Neural cell (in vitro differentiated cells): ENCODE results near the gene NFXL1. TPM values are rescaled to one million over a fixed set of nuclear protein-coding genes. Genes with fewer than 3 reads are reported as not detected.

Source experiments
- H2AFZ ChIP-seq: fragments of 200-600, 300-800 bp; sonication (generic), shearing (Covaris generic); 2 replicates; pipeline ENCODE4 v1.6.0; 2014; ENCODE audit warnings: low read depth, mild to moderate bottlenecking, antibody characterized with exemption, low read length, moderate library complexity
- H3F3A ChIP-seq: fragments of 200-600 bp; shearing (Covaris generic); 2 replicates; pipeline ENCODE4 v1.6.1; 2016; ENCODE audit warnings: mild to moderate bottlenecking, moderate library complexity, mixed read lengths, antibody characterized with exemption, low read length; ENCODE audit not compliant: insufficient read depth, poor library complexity, severe bottlenecking
- H3K27ac ChIP-seq: fragments of 200-600, 300-800 bp; sonication (generic), shearing (Covaris generic); 2 replicates; pipeline ENCODE4 v1.5.1; 2014; ENCODE audit warnings: mild to moderate bottlenecking, low read length, moderate library complexity
- H3K27me3 ChIP-seq: fragments of 300-800, 200-600 bp; sonication (generic), shearing (Covaris generic); 2 replicates; pipeline ENCODE4 v1.6.0; 2014; ENCODE audit warnings: mild to moderate bottlenecking, low read depth, low read length, moderate library complexity; ENCODE audit not compliant: insufficient read depth
- H3K36me3 ChIP-seq: fragments of 300-800, 200-600 bp; sonication (generic), shearing (Covaris generic); 2 replicates; pipeline ENCODE4 v1.5.1; 2014; ENCODE audit warnings: mild to moderate bottlenecking, antibody characterized with exemption, low read length, moderate library complexity; ENCODE audit not compliant: insufficient read depth
- H3K4me2 ChIP-seq: fragments of 300-800, 200-600 bp; sonication (generic), shearing (Covaris generic); 2 replicates; pipeline ENCODE4 v1.6.0; 2014; ENCODE audit warnings: mild to moderate bottlenecking, low read length
- H3K4me3 ChIP-seq: fragments of 300-800, 200-600 bp; sonication (generic), shearing (Covaris generic); 2 replicates; pipeline ENCODE4 v1.5.1; 2014; ENCODE audit warnings: mild to moderate bottlenecking, low read length, moderate library complexity
- H3K79me2 ChIP-seq: fragments of 200-600 bp; shearing (Covaris generic); replicated peaks from 2 replicates; pipeline ENCODE4 v1.6.0; 2014; ENCODE audit warnings: mild to moderate bottlenecking, low read length, moderate library complexity; ENCODE audit not compliant: insufficient read depth
- H3K9ac ChIP-seq: fragments of 300-800, 200-600 bp; sonication (generic), shearing (Covaris generic); 2 replicates; pipeline ENCODE4 v1.6.1; 2016; ENCODE audit warnings: mild to moderate bottlenecking, low read length, mixed read lengths
- H3K9me2 ChIP-seq: fragments of 200-600 bp; shearing (Covaris generic); 2 replicates; pipeline ENCODE4 v1.6.1; 2016; ENCODE audit warnings: mild to moderate bottlenecking, low read length, mixed read lengths; ENCODE audit not compliant: insufficient read depth
- H3K9me3 ChIP-seq: fragments of 200-600, 300-800 bp; sonication (generic), shearing (Covaris generic); 2 replicates; pipeline ENCODE4 v1.6.1; 2016; ENCODE audit warnings: mild to moderate bottlenecking, mixed run types, low read length, moderate library complexity, mixed read lengths
- H4K20me1 ChIP-seq: fragments of 200-600 bp; shearing (Covaris generic); 2 replicates; pipeline ENCODE4 v1.6.1; 2016; ENCODE audit warnings: mild to moderate bottlenecking, mixed run types; ENCODE audit not compliant: insufficient read depth
- CTCF ChIP-seq: fragments of 450-650 bp; IDR thresholded peaks from 2 replicates; pipeline ENCODE4 v1.5.1; 2014; ENCODE audit warnings: antibody characterized with exemption, mild to moderate bottlenecking, moderate library complexity; ENCODE audit not compliant: poor library complexity, severe bottlenecking
- EP300 ChIP-seq: fragments of 450-650 bp; conservative IDR thresholded peaks from 2 replicates; pipeline ENCODE4 v1.6.1; 2014; ENCODE audit warnings: antibody characterized with exemption, mild to moderate bottlenecking, moderate library complexity; ENCODE audit not compliant: poor library complexity, severe bottlenecking
- EZH2 ChIP-seq: fragments of 200-600, 300-800 bp; shearing (Covaris generic), sonication (generic); IDR thresholded peaks from 2 replicates; pipeline ENCODE4 v1.6.1; 2014; ENCODE audit warnings: antibody characterized with exemption, low read length, borderline replicate concordance, mild to moderate bottlenecking; ENCODE audit not compliant: insufficient read depth, poor library complexity, severe bottlenecking
- MXI1 ChIP-seq: fragments of 450-650 bp; conservative IDR thresholded peaks from 2 replicates; pipeline ENCODE4 v1.6.1; 2014; ENCODE audit warnings: antibody characterized with exemption, mild to moderate bottlenecking; ENCODE audit not compliant: poor library complexity, severe bottlenecking
- POLR2AphosphoS5 ChIP-seq: IDR thresholded peaks from 2 replicates; pipeline ENCODE4 v1.6.1; 2012
- RAD21 ChIP-seq: fragments of 450-650 bp; conservative IDR thresholded peaks from 2 replicates; pipeline ENCODE4 v1.6.1; 2014; ENCODE audit warnings: antibody characterized with exemption, mild to moderate bottlenecking, moderate library complexity
- REST ChIP-seq: IDR thresholded peaks from 2 replicates; pipeline ENCODE4 v1.6.1; 2012; ENCODE audit warnings: borderline replicate concordance
- SMC3 ChIP-seq: fragments of 450-650 bp; conservative IDR thresholded peaks from 2 replicates; pipeline ENCODE4 v1.6.1; 2014; ENCODE audit warnings: antibody characterized with exemption, mild to moderate bottlenecking, moderate library complexity; ENCODE audit not compliant: poor library complexity
- TAF1 ChIP-seq: IDR thresholded peaks from 2 replicates; pipeline ENCODE4 v1.6.1; 2012; ENCODE audit warnings: low read depth
- polyA plus RNA-seq: library from polyadenylated mRNA; depleted of rRNA; stranded (reverse); fragments of >200 nt; gene quantifications from 2 replicates; pipeline ENCODE4 v1.2.3, GENCODE V29; 2014

Gene NFXL1
- polyA plus RNA-seq, 1 donor from 2014 or later: 15.8 TPM

- Histone ChIP-seq H3F3A (no peaks in the 10 kb centered on the region), H3K9me3 (no peaks in the 10 kb centered on the region), H2AFZ (no peak overlapping the region), H3K4me3 (no peak overlapping the region), H4K20me1 (no peaks in the 10 kb centered on the region), H3K36me3 (no peaks in the 10 kb centered on the region), H3K9ac (no peak overlapping the region), H3K27ac (no peak overlapping the region), H3K4me2 (no peak overlapping the region), H3K27me3 (no peaks in the 10 kb centered on the region), H3K79me2 (no peaks in the 10 kb centered on the region), H3K9me2 (no peaks in the 10 kb centered on the region)
- no peak for TF ChIP-seq SMC3
- no peak for TF ChIP-seq EZH2
- TF ChIP-seq TAF1: no peak
- no peak for TF ChIP-seq RAD21
- TF ChIP-seq POLR2AphosphoS5: no peak
- no peak for TF ChIP-seq REST
- TF ChIP-seq EP300: no peak
- no peak for TF ChIP-seq CTCF
- no peak for TF ChIP-seq MXI1
Measured at GRCh38 chr4:47942081-47942819, 27.9 kb upstream of the NFXL1 start.

GRCh38 chr4:47939456-47939855, 25.1 kb upstream of the NFXL1 start:
- TF ChIP-seq SMC3 (no peak), EP300 (no peak), RAD21 (no peak), TAF1 (no peak), POLR2AphosphoS5 (no peak), CTCF (no peak), EZH2 (no peak), REST (no peak), MXI1 (no peak)
- no peak overlapping the region for H3K9ac ChIP-seq
- no peaks in the 10 kb centered on the region for H3K36me3 ChIP-seq
- H3K4me2 ChIP-seq: no peak overlapping the region
- H4K20me1 ChIP-seq: no peaks in the 10 kb centered on the region
- H3K27ac ChIP-seq: no peak overlapping the region
- H3K9me3 ChIP-seq: no peaks in the 10 kb centered on the region
- H3F3A ChIP-seq: no peaks in the 10 kb centered on the region
- no peaks in the 10 kb centered on the region for H3K9me2 ChIP-seq
- no peaks in the 10 kb centered on the region for H3K79me2 ChIP-seq
- H3K4me3 ChIP-seq: no peak overlapping the region
- H3K27me3 ChIP-seq: no peaks in the 10 kb centered on the region
- H2AFZ ChIP-seq: no peak overlapping the region
